GM13977 (cell line): ENCODE results near the gene NUP153.
"Not testable (repeated sequence)": the region's sequence is repeated elsewhere in the genome, so short reads cannot be mapped to it uniquely, and the experiment has no call there.

Experiments used
- DNase-seq: peaks from one replicate; pipeline ENCODE4 v3.0.0; 2012; ENCODE audit warnings: low spot score
- in situ Hi-C: fragments of 300-500 bp; cut with MboI; formaldehyde crosslinking; loops from one replicate; pipeline ENCODE4 v1.12.0; 2022; ENCODE audit warnings: low sequenced_read_pairs, low pct_unique_long_range_greater_than_20kb, mixed read lengths, inconsistent platforms; ENCODE audit not compliant: unreplicated experiment
- TF ChIP-seq, protein P1 (sequence below): IDR thresholded peaks from 2 replicates; pipeline ENCODE4 v1.5.1; 2012; ENCODE audit warnings: mild to moderate bottlenecking, control low read depth; ENCODE audit not compliant: insufficient read depth; ENCODE audit errors: extremely low read depth, missing control alignments

The NUP153 gene

GRCh38 chr6:17706580-17707370 is at the start of gene NUP153:
Gene NUP153 (minus strand): TSS chr6:17706925. CDS start chr6:17706387, 538 bp downstream.
- in situ Hi-C loops, result no loop called here
- TF ChIP-seq, protein P1, sequence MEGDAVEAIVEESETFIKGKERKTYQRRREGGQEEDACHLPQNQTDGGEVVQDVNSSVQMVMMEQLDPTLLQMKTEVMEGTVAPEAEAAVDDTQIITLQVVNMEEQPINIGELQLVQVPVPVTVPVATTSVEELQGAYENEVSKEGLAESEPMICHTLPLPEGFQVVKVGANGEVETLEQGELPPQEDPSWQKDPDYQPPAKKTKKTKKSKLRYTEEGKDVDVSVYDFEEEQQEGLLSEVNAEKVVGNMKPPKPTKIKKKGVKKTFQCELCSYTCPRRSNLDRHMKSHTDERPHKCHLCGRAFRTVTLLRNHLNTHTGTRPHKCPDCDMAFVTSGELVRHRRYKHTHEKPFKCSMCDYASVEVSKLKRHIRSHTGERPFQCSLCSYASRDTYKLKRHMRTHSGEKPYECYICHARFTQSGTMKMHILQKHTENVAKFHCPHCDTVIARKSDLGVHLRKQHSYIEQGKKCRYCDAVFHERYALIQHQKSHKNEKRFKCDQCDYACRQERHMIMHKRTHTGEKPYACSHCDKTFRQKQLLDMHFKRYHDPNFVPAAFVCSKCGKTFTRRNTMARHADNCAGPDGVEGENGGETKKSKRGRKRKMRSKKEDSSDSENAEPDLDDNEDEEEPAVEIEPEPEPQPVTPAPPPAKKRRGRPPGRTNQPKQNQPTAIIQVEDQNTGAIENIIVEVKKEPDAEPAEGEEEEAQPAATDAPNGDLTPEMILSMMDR, result no peak
- peak; percentile 95 for DNase-seq

DNA sequence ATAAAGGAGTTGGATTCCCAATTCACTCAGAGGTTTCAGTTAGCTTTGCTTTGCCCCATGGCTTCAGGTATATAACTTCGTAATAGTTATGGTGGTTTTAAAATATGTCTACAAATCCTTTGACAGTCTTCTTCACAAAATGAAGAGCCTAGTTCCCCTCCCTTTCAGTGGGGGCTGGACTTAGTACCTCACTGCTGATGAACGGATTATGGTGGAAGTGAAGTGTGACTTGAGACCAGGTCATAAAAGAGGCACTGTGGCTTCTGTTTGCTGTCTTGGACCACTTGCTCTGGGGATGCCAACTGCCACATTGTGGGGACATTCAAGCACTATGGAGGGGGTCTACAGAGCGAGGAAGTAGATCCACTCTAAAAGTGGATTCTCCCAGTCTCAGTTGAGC is 47.5 kb upstream of the NUP153 start:
- TF ChIP-seq, protein P1, result no peak
- in situ Hi-C loops, result no loop called here
- DNase-seq, result no peak

DNA sequence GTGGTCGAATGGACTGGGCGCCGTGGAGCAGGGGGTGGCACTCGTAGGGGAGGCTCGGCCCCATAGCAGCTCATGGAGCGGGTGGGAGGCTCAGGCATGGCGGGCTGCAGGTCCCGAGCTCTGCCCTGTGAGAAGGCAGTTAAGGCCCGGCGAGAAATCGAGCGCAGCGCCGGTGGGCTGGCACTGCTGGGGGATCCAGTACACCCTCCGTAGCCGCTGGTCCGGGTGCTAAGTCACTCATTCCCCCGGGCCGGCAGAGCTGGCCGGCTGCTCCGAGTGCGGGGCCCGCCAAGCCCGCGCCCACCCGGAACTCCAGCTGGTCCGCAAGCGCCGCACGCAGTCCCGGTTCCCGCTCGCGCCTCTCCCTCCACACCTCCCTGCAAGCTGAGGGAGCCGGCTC is 38.6 kb upstream of the NUP153 start:
- in situ Hi-C loops, DNase-seq: not testable (repeated sequence)

DNA sequence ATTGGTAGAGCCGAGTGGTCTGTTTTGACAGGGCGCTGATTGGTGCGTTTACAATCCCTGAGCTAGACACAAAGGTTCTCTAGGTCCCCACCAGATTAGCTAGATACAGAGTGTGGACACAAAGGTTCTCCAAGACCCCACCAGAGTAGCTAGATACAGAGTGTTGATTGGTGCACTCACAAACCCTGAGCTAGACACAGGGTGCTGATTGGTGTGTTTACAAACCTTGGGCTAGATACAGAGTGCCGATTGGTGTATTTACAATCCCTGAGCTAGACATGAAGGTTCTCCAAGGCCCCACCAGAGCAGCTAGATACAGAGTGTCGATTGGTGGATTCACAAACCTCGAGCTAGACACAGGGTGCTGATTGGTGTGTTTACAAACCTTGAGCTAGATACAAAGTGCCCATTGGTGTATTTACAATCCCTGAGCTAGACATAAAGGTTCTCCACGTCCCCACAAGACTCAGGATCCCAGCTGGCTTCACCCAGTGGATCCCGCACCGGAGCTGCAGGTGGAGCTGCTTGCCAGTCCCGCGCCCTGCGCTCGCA is 38.1 kb upstream of the NUP153 start:
- in situ Hi-C loops, DNase-seq: not testable (repeated sequence)

- DNase-seq, result no peak
- in situ Hi-C loops, result no loop called here
- TF ChIP-seq, protein P1, result no peak
Measured at GRCh38 chr6:17744019-17744756, 37.5 kb upstream of the NUP153 start.

DNA sequence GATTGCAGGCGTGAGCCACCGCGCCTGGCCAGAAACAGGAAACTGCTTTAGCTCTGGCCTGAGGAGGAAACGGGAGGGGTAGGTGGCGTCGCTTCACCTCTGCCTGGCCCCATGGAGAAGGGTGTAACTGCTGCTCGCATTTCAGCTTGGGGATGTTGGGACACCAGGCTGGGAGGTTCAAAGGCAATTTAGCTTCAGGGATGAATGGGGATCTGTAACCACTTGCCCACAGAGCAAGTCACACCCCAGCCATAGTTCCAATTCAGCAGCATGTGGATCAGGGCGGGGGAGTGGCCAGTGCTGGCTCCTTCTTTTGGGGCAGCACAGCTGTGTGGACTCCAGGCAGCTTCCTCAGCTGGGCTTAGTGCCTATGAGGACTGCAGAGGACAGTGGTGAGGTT is 34.8 kb upstream of the NUP153 start:
- in situ Hi-C loops, result no loop called here
- TF ChIP-seq, protein P1, result no peak
- no peak for DNase-seq

GRCh38 chr6:17740559-17741220 is 34.0 kb upstream of the NUP153 start:
- no peak for DNase-seq
- in situ Hi-C loops, result no loop called here
- TF ChIP-seq, protein P1, result no peak
